GM18502 (cell line): ENCODE results near the gene ZNF91.
"Not testable (repeated sequence)": the region's sequence is repeated elsewhere in the genome, so short reads cannot be mapped to it uniquely, and the experiment has no call there.

ENCODE experiments used
- ATAC-seq: cut with Tn5 transposase; IDR thresholded peaks from one replicate; pipeline ENCODE4 v1.9.1; 2021; ENCODE audit warnings: mild to moderate bottlenecking; ENCODE audit not compliant: unreplicated experiment, poor library complexity

ZNF91 gene

GRCh38 chr19:23399443-23399842 is 4.2 kb upstream of the ZNF91 start:
- ATAC-seq, result no peak

DNA sequence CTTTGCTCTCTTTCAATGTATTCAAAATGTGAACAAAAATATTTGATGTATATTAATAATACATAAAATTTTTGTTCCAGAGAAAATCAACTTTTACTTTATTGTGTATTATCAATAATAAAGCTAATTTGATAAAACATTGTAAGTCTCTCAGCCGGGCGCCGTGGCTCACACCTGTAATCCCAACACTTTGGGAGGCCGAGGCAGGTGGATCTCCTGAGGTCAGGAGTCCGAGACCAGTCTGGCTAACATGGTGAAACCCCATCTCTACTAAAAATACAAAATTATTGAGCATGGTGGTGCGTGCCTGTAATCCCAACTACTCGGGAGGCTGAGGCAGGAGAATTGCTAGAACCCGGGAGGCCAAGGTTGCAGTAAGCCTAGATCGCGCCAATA is 449 bp upstream of the ZNF91 start:
- ATAC-seq, result not testable (repeated sequence)

DNA sequence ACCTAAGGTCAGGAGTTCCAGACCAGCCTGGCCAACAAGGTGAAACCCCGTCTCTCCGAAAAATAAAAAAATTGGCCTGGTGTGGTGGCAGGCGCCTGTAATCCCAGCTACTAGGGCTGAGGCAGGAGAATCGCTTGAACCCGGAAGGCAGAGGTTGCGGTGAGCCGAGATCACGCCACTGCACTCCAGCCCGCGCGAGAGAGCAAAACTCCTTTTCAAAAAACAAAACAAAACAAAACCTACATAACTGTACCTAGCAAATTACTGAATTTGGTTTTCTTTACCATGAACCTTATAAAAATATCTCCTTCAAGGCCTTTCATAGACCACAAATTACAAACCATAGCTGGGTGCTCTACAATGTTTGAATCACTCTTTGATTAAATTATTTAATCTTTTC is 760 bp downstream of the ZNF91 start:
- ATAC-seq, result no peak

DNA sequence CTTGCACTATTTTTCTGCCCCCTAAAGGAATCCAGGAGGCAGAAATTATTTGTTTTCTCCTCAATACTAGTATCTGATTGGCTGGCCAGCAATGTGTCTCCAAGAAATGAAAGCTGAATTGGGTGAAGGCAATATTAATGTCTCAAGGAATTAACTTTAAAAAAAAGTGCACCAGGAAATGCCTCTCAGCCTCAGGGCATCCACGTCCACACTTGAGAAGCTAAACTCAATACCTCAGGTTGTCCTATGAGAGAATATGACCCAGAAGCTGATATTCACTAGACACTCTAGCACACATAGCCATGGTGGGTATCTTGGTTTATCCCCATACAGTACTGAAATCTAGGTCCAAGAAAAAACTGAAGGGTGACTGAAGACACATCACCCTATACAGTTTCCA is 2.1 kb downstream of the ZNF91 start:
- no peak for ATAC-seq

- no peak for ATAC-seq
Observed at GRCh38 chr19:23391236-23391635, 4.0 kb downstream of the ZNF91 start.

DNA sequence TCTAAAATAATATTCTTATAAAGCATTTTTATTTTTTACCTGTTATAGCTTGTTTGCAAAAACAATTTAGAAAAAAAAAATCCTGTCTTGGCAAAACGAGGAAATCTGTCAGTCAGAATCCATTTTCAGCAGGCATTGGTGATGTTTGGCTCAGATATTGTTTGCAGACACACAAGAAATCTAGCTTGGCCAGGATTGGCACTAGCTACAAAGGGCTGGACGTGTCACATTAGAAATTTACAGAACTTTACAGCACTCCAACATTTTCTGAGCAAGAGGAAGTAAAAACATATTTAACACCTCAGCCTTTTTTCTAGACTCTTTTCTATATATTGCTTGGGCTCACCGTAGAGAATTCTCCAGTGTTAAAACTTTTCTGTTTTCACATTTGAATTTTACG is 9.9 kb downstream of the ZNF91 start:
- no peak for ATAC-seq

- ATAC-seq, result no peak
Observed at GRCh38 chr19:23384858-23385257, 10.4 kb downstream of the ZNF91 start.

GRCh38 chr19:23384166-23384565 is 11.1 kb downstream of the ZNF91 start:
- no peak for ATAC-seq

GRCh38 chr19:23382955-23383354 is 12.3 kb downstream of the ZNF91 start:
- no peak for ATAC-seq

DNA sequence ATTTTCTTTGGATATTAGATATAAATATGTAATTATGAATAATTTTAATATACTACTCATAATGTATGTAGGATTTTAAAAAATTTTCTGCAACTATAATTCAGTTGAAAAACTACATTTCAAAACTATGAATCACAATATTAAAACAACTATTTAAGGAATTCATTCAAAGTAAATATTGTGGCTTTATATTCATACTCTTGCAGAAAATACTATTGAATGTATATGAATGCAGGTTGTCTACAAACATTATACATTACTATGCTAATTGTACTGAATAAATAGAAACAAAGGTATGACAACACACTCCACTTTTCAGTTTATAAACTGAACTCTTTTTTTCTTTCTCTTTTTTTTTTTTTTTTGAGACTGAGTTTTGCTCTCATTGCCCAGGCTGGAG is 14.2 kb downstream of the ZNF91 start:
- ATAC-seq, result no peak

- not testable (repeated sequence) for ATAC-seq
Observed at GRCh38 chr19:23379671-23380070, 15.6 kb downstream of the ZNF91 start.

- no peak for ATAC-seq
Observed at GRCh38 chr19:23378948-23379347, 16.3 kb downstream of the ZNF91 start.

GRCh38 chr19:23377276-23377675 is 18.0 kb downstream of the ZNF91 start:
- ATAC-seq, result no peak

GRCh38 chr19:23366437-23366836 is 28.8 kb downstream of the ZNF91 start:
- ATAC-seq, result no peak

DNA sequence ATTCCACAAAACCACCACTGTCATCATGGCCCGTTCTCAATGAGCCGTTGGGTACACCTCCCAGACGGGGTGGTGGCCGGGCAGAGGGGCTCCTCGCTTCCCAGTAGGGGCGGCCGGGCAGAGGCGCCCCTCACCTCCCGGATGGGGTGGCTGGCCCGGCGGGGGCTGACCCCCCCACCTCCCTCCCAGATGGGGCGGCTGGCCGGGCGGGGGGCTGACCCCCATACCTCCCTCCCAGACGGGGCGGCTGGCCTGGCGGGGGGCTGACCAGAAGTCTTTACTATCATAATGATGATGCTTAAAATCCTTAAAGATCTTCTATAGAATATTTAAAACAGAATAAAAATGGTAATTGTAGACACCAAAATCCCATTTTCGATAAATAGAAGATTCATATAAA is 29.2 kb downstream of the ZNF91 start:
- ATAC-seq, result not testable (repeated sequence)

- ATAC-seq, result no peak
Observed at GRCh38 chr19:23365222-23365621, 30.0 kb downstream of the ZNF91 start.

GRCh38 chr19:23361843-23362242 is 33.4 kb downstream of the ZNF91 start:
- ATAC-seq, result not testable (repeated sequence)

DNA sequence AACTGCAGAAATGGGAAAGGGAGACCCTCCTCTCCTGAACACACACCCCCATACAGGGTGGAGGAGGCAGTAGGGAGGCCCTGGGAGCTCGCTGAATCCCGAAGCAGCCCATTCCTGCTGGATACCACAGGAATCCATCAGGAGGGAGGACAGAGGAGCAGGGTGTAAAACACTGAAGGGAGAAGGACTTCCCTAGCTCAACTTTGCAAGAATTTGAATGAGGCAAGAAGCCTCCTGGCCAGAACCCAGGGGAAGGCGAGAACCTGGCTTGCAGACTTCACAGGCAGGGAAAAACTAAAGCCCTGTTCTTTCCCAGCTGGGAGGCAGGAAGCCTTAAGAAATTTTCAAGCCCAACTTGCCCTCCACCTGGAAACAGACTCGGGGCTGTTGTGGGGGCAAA is 43.5 kb downstream of the ZNF91 start:
- no peak for ATAC-seq

GRCh38 chr19:23346696-23347095 is 48.6 kb downstream of the ZNF91 start:
- no peak for ATAC-seq

GRCh38 chr19:23345838-23346237 is 49.4 kb downstream of the ZNF91 start:
- no peak for ATAC-seq

DNA sequence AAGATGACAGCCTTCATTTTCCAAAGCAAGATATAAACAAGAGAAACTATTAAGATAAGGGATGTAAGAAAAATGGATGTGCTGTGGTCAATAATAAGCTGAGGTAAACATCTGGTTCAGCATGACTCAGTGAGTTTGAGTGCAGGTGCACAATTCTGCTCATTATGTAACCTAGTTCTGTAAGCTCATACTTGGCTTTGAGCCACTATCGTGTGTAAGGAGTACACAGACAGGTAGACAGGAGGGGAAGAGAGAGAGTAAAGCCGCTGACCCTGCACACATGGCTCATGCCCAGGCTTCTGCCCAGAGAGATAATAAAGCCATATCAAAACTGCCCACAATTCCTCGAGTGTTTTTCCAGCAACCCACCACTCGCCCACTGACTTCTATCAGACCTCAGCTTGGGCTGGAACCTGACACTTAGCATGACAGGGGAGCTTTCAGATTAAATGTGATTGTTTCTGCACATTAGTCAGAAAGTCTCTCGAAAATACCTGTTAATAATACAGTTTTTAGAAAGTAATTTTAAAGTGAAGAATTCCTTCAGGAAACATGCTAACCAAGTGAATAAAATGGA is 51.7 kb downstream of the ZNF91 start:
- ATAC-seq, result no peak

DNA sequence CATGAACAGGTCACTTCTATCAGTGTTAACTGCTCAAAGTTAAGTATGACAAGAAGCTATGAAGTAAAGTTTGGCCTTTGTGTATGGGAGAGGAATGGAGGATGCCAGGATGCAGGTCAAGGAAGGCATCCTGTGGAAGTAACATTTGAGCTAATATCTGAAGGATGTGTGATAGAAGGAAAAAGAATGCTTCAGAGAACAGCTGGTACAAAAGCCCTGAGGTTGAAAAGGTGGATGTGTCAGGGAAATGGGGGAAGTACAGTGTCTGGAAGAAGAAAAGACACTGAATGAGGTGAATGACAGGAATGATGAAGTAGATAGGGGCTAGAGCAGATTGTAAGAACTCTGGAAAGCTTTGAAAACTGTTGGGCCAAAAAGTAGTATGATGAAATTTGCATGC is 67.1 kb downstream of the ZNF91 start:
- ATAC-seq, result no peak
